HEK293 (cell line): ENCODE results near the gene RIPPLY2.

Experiments
- KLF10 ChIP-seq: fragments of 450-650 bp; IDR thresholded peaks from 2 replicates; pipeline ENCODE4 v1.5.1; 2018; ENCODE audit warnings: missing biosample characterization, mild to moderate bottlenecking, missing genetic modification characterization
- KLF8 ChIP-seq: fragments of 450-650 bp; formaldehyde crosslinking; IDR thresholded peaks from 2 replicates; pipeline ENCODE4 v1.5.1; 2016; ENCODE audit warnings: missing biosample characterization, missing genetic modification characterization
- MZF1 ChIP-seq: fragments of 450-650 bp; formaldehyde crosslinking; IDR thresholded peaks from 2 replicates; pipeline ENCODE4 v1.5.1; 2017; ENCODE audit warnings: missing biosample characterization, missing genetic modification characterization, borderline replicate concordance
- RBAK ChIP-seq: fragments of 450-650 bp; formaldehyde crosslinking; IDR thresholded peaks from 2 replicates; pipeline ENCODE4 v1.5.1; 2016; ENCODE audit warnings: missing biosample characterization, missing genetic modification characterization
- SP7 ChIP-seq: fragments of 450-650 bp; formaldehyde crosslinking; IDR thresholded peaks from 2 replicates; pipeline ENCODE4 v1.5.1; 2016; ENCODE audit warnings: missing biosample characterization, missing genetic modification characterization
- WT1 ChIP-seq: fragments of 450-650 bp; formaldehyde crosslinking; IDR thresholded peaks from 2 replicates; pipeline ENCODE4 v1.5.1; 2016; ENCODE audit warnings: missing biosample characterization, missing genetic modification characterization
- ZBTB1 ChIP-seq: fragments of 450-650 bp; formaldehyde crosslinking; IDR thresholded peaks from 2 replicates; pipeline ENCODE4 v1.5.1; 2016; ENCODE audit warnings: missing biosample characterization, missing genetic modification characterization
- ZFP37 ChIP-seq: fragments of 450-650 bp; formaldehyde crosslinking; IDR thresholded peaks from 2 replicates; pipeline ENCODE4 v1.5.1; 2016; ENCODE audit warnings: missing biosample characterization, missing genetic modification characterization
- ZNF157 ChIP-seq: fragments of 450-650 bp; formaldehyde crosslinking; IDR thresholded peaks from 2 replicates; pipeline ENCODE4 v1.5.1; 2016; ENCODE audit warnings: missing biosample characterization, missing genetic modification characterization
- ZNF174 ChIP-seq: fragments of 450-650 bp; formaldehyde crosslinking; IDR thresholded peaks from 2 replicates; pipeline ENCODE4 v1.5.0; 2017; ENCODE audit warnings: missing biosample characterization, mild to moderate bottlenecking, missing genetic modification characterization
- ZNF2 ChIP-seq: fragments of 450-650 bp; formaldehyde crosslinking; IDR thresholded peaks from 2 replicates; pipeline ENCODE4 v1.5.1; 2016; ENCODE audit warnings: missing biosample characterization, missing genetic modification characterization
- ZNF211 ChIP-seq: fragments of 450-650 bp; formaldehyde crosslinking; IDR thresholded peaks from 2 replicates; pipeline ENCODE4 v1.5.1; 2016; ENCODE audit warnings: low read depth, missing biosample characterization, missing genetic modification characterization
- ZNF302 ChIP-seq: fragments of 450-650 bp; formaldehyde crosslinking; IDR thresholded peaks from 2 replicates; pipeline ENCODE4 v1.5.1; 2016; ENCODE audit warnings: missing biosample characterization, missing genetic modification characterization, low read depth
- ZNF354C ChIP-seq: fragments of 450-650 bp; formaldehyde crosslinking; IDR thresholded peaks from 2 replicates; pipeline ENCODE4 v1.5.1; 2016; ENCODE audit warnings: missing biosample characterization, missing genetic modification characterization, low read depth, borderline replicate concordance
- ZNF37A ChIP-seq: fragments of 450-650 bp; IDR thresholded peaks from 2 replicates; pipeline ENCODE4 v1.5.1; 2018; ENCODE audit warnings: missing biosample characterization, missing genetic modification characterization
- ZNF530 ChIP-seq: fragments of 450-650 bp; formaldehyde crosslinking; IDR thresholded peaks from 2 replicates; pipeline ENCODE4 v1.5.1; 2016; ENCODE audit warnings: low read depth, missing biosample characterization, missing genetic modification characterization
- ZNF555 ChIP-seq: fragments of 450-650 bp; formaldehyde crosslinking; conservative IDR thresholded peaks from 2 replicates; pipeline ENCODE4 v1.5.1; 2017; ENCODE audit warnings: missing biosample characterization, mild to moderate bottlenecking, missing genetic modification characterization, inconsistent platforms
- ZNF610 ChIP-seq: fragments of 450-650 bp; formaldehyde crosslinking; IDR thresholded peaks from 2 replicates; pipeline ENCODE4 v1.5.1; 2016; ENCODE audit warnings: missing biosample characterization, missing genetic modification characterization, borderline replicate concordance
- ZNF623 ChIP-seq: fragments of 450-650 bp; formaldehyde crosslinking; IDR thresholded peaks from 2 replicates; pipeline ENCODE4 v1.5.1; 2016; ENCODE audit warnings: missing biosample characterization, missing genetic modification characterization
- TF ChIP-seq, protein P1 (sequence below): fragments of 450-650 bp; formaldehyde crosslinking; IDR thresholded peaks from 2 replicates; pipeline ENCODE4 v1.5.1; 2016; ENCODE audit warnings: missing biosample characterization, missing genetic modification characterization, borderline replicate concordance
- TF ChIP-seq, protein P2 (sequence below): fragments of 450-650 bp; formaldehyde crosslinking; conservative IDR thresholded peaks from 2 replicates; pipeline ENCODE4 v1.5.1; 2016; ENCODE audit warnings: low read depth, missing biosample characterization, missing genetic modification characterization
- TF ChIP-seq, protein P3 (sequence below): fragments of 450-650 bp; formaldehyde crosslinking; IDR thresholded peaks from 2 replicates; pipeline ENCODE4 v1.5.1; 2016; ENCODE audit warnings: missing biosample characterization, missing genetic modification characterization
- TF ChIP-seq, protein P4 (sequence below): fragments of 450-650 bp; formaldehyde crosslinking; IDR thresholded peaks from 2 replicates; pipeline ENCODE4 v1.5.1; 2016; ENCODE audit warnings: missing biosample characterization, missing genetic modification characterization
- TF ChIP-seq, protein P5 (sequence below): fragments of 450-650 bp; formaldehyde crosslinking; IDR thresholded peaks from 2 replicates; pipeline ENCODE4 v1.5.1; 2016; ENCODE audit warnings: missing biosample characterization, missing genetic modification characterization

Gene RIPPLY2

DNA sequence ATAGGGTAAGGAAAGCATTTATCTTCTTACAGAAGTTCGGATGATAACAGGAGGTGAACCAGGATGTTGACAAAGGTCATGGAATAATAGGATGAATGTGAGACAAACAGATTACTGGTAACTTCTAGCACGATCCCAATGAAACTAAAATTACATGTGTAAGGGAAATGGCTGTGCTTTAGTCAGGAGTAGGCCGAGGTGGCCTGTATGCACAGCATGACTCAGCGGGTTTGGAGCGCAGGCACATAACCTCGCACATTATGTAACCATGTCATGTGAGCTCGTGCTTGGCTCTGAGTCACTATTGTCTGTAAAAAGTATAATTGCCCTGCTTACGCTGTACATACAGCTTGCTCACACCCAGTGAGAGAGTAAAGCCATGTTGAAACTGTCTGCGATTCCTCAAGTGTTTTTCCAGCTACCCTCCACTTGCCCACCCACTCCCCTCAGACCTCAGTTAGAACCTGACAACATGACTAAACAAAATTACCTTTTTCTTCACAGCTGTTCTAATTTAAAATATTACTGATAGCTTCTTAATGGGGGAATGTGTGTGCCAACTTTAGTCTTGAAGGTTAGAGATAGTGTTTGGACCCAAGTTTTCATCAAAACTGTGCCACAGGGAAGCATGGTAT is 14.5 kb downstream of the RIPPLY2 start (continued):
- peak; percentile 95 for TF ChIP-seq RBAK
- peak; percentile 16; the same call in 1 of the 2 replicates for TF ChIP-seq ZNF623
- TF ChIP-seq WT1 (tag by site-specific recombination) = no peak
- TF ChIP-seq ZNF530 = no peak
- TF ChIP-seq, protein P1, sequence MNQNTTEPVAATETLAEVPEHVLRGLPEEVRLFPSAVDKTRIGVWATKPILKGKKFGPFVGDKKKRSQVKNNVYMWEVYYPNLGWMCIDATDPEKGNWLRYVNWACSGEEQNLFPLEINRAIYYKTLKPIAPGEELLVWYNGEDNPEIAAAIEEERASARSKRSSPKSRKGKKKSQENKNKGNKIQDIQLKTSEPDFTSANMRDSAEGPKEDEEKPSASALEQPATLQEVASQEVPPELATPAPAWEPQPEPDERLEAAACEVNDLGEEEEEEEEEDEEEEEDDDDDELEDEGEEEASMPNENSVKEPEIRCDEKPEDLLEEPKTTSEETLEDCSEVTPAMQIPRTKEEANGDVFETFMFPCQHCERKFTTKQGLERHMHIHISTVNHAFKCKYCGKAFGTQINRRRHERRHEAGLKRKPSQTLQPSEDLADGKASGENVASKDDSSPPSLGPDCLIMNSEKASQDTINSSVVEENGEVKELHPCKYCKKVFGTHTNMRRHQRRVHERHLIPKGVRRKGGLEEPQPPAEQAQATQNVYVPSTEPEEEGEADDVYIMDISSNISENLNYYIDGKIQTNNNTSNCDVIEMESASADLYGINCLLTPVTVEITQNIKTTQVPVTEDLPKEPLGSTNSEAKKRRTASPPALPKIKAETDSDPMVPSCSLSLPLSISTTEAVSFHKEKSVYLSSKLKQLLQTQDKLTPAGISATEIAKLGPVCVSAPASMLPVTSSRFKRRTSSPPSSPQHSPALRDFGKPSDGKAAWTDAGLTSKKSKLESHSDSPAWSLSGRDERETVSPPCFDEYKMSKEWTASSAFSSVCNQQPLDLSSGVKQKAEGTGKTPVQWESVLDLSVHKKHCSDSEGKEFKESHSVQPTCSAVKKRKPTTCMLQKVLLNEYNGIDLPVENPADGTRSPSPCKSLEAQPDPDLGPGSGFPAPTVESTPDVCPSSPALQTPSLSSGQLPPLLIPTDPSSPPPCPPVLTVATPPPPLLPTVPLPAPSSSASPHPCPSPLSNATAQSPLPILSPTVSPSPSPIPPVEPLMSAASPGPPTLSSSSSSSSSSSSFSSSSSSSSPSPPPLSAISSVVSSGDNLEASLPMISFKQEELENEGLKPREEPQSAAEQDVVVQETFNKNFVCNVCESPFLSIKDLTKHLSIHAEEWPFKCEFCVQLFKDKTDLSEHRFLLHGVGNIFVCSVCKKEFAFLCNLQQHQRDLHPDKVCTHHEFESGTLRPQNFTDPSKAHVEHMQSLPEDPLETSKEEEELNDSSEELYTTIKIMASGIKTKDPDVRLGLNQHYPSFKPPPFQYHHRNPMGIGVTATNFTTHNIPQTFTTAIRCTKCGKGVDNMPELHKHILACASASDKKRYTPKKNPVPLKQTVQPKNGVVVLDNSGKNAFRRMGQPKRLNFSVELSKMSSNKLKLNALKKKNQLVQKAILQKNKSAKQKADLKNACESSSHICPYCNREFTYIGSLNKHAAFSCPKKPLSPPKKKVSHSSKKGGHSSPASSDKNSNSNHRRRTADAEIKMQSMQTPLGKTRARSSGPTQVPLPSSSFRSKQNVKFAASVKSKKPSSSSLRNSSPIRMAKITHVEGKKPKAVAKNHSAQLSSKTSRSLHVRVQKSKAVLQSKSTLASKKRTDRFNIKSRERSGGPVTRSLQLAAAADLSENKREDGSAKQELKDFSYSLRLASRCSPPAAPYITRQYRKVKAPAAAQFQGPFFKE (tag by site-specific recombination) = no peak
- TF ChIP-seq ZNF211 (tag by site-specific recombination) = 0 out of 2 replicates have a peak, but pooled peaks have one; percentile 28
- TF ChIP-seq, protein P2, sequence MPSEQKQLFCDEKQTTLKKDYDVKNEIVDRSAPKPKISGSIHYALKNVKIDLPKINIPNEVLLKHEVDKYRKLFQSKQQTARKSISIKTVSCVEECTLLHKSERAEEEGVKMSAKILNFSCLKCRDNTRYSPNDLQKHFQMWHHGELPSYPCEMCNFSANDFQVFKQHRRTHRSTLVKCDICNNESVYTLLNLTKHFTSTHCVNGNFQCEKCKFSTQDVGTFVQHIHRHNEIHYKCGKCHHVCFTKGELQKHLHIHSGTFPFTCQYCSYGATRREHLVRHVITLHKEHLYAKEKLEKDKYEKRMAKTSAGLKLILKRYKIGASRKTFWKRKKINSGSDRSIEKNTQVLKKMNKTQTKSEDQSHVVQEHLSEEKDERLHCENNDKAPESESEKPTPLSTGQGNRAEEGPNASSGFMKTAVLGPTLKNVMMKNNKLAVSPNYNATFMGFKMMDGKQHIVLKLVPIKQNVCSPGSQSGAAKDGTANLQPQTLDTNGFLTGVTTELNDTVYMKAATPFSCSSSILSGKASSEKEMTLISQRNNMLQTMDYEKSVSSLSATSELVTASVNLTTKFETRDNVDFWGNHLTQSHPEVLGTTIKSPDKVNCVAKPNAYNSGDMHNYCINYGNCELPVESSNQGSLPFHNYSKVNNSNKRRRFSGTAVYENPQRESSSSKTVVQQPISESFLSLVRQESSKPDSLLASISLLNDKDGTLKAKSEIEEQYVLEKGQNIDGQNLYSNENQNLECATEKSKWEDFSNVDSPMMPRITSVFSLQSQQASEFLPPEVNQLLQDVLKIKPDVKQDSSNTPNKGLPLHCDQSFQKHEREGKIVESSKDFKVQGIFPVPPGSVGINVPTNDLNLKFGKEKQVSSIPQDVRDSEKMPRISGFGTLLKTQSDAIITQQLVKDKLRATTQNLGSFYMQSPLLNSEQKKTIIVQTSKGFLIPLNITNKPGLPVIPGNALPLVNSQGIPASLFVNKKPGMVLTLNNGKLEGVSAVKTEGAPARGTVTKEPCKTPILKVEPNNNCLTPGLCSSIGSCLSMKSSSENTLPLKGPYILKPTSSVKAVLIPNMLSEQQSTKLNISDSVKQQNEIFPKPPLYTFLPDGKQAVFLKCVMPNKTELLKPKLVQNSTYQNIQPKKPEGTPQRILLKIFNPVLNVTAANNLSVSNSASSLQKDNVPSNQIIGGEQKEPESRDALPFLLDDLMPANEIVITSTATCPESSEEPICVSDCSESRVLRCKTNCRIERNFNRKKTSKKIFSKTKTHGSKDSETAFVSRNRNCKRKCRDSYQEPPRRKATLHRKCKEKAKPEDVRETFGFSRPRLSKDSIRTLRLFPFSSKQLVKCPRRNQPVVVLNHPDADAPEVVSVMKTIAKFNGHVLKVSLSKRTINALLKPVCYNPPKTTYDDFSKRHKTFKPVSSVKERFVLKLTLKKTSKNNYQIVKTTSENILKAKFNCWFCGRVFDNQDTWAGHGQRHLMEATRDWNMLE = peak; percentile 50; the same call in 1 of the 2 replicates
- no peak for TF ChIP-seq ZNF174 (tag by site-specific recombination)
- no peak for TF ChIP-seq ZBTB1 (tag by site-specific recombination)
- TF ChIP-seq, protein P3, sequence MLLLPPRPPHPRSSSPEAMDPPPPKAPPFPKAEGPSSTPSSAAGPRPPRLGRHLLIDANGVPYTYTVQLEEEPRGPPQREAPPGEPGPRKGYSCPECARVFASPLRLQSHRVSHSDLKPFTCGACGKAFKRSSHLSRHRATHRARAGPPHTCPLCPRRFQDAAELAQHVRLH (tag by site-specific recombination) = 0 out of 2 replicates have a peak, but pooled peaks have one; percentile 65
- TF ChIP-seq, protein P4, sequence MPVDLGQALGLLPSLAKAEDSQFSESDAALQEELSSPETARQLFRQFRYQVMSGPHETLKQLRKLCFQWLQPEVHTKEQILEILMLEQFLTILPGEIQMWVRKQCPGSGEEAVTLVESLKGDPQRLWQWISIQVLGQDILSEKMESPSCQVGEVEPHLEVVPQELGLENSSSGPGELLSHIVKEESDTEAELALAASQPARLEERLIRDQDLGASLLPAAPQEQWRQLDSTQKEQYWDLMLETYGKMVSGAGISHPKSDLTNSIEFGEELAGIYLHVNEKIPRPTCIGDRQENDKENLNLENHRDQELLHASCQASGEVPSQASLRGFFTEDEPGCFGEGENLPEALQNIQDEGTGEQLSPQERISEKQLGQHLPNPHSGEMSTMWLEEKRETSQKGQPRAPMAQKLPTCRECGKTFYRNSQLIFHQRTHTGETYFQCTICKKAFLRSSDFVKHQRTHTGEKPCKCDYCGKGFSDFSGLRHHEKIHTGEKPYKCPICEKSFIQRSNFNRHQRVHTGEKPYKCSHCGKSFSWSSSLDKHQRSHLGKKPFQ (tag by site-specific recombination) = peak; percentile 25; the same call in 1 of the 2 replicates
- TF ChIP-seq MZF1 (tag by site-specific recombination) = peak; percentile 77
- TF ChIP-seq ZNF354C (tag by site-specific recombination) = no peak
- TF ChIP-seq ZNF157 (tag by site-specific recombination) = peak; percentile 49
- TF ChIP-seq, protein P5, sequence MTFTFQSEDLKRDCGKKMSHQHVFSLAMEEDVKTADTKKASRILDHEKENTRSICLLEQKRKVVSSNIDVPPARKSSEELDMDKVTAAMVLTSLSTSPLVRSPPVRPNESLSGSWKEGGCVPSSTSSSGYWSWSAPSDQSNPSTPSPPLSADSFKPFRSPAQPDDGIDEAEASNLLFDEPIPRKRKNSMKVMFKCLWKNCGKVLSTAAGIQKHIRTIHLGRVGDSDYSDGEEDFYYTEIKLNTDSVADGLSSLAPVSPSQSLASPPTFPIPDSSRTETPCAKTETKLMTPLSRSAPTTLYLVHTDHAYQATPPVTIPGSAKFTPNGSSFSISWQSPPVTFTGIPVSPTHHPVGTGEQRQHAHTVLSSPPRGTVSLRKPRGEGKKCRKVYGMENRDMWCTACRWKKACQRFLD (tag by site-specific recombination) = no peak
- no peak; the same call in 1 of the 2 replicates for TF ChIP-seq ZNF555 (tag by site-specific recombination)
- no peak for TF ChIP-seq KLF10
- peak; percentile 51 for TF ChIP-seq KLF8 (tag by site-specific recombination)
- 0 out of 2 replicates have a peak, but pooled peaks have one; percentile 39 for TF ChIP-seq ZFP37 (tag by site-specific recombination)
- peak; percentile 69; the same call in 1 of the 2 replicates for TF ChIP-seq ZNF302 (tag by site-specific recombination)
- TF ChIP-seq ZNF2 (tag by site-specific recombination) = peak; percentile 84; the same call in 1 of the 2 replicates
- peak; percentile 56; the same call in 1 of the 2 replicates for TF ChIP-seq SP7 (tag by site-specific recombination)
- peak; percentile 52; the same call in 1 of the 2 replicates for TF ChIP-seq ZNF37A (tag by site-specific recombination)
- TF ChIP-seq ZNF610 (tag by site-specific recombination) = peak; percentile 95
